GM19351 (cell line): Measurements from ENCODE around the gene PDE6D.

Experiments
- ATAC-seq: cut with Tn5 transposase; IDR thresholded peaks from one replicate; pipeline ENCODE4 v1.9.1; 2021; ENCODE audit warnings: mild to moderate bottlenecking, moderate library complexity; ENCODE audit not compliant: unreplicated experiment

The PDE6D gene

GRCh38 chr2:231685349-231686191 is 95.5 kb downstream of the PDE6D start:
- no peak for ATAC-seq

- ATAC-seq = no peak
Measured at GRCh38 chr2:231684314-231685223, 96.5 kb downstream of the PDE6D start.

GRCh38 chr2:231683292-231684235 is 97.5 kb downstream of the PDE6D start:
- ATAC-seq = no peak

GRCh38 chr2:231682603-231683291 is 98.3 kb downstream of the PDE6D start:
- ATAC-seq = no peak
